Stromal cell of bone marrow (primary cell): Measurements from ENCODE around the gene CDK10.
"Not testable (repeated sequence)": the region's sequence is repeated elsewhere in the genome, so short reads cannot be mapped to it uniquely, and the experiment has no call there.

Source experiments
- DNase-seq: peaks from one replicate; pipeline ENCODE4 v3.0.0-alpha.2; 2012; ENCODE audit warnings: low read depth

CDK10 gene

DNA sequence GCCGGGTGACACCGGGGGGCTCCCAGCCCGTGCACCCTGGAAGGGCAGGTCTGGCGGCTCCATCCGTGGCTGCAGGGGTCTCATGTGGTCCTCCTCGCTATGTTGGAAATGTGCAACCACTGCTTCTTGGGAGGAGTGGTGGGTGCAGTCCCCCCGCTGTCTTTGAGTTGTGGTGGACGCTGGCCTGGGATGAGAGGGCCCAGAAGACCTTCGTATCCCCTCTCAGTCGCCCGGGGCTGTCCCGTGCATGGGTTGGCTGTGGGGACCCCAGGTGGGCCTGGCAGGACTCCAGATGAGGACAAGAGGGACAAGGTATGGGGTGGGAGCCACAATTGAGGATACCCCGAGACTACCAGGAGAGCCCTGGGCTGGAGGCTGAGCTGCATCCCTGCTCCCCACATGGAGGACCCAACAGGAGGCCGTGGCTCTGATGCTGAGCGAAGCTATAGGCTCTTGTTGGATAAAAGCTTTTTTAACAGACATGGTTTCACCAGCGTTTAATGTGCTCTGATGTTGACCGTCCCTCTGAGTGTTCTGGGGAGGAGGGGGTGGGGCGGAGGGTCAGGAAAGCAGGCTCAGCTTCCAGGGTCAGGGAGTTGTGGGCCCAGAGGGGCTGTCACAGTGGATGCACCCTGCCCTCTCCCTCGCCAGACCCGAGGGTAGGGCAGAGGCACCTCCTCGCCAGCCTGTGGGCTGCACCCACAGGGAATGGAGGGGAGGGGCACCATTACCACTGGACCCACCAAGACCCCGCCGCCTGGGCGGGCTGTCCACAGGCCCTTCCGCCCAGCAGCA lies 9.6 kb downstream of the CDK10 start:
- no peak for DNase-seq

DNA sequence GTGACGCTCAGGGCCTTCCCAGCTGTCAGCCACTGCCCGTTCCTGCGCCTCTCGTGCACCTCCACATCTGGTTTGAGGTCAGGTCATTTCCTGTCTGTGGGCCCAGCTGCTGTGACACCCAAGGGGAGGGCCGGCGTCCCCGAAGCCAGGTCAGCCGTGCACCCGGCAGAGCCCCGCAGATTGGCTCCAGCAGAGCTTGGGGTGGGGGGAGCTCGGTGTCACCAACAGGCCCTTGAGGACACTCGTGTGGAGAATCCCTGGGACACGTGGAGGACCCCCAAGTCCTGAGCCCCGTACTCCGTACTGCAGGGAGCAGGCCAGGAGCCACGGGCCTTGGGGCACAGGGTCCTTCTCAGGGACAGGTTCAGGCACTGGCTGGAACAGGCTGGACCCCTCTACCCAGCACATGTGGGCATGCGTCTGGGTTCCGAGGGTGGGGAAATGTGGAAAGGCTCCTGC lies 10.2 kb downstream of the CDK10 start:
- DNase-seq, result no peak

DNA sequence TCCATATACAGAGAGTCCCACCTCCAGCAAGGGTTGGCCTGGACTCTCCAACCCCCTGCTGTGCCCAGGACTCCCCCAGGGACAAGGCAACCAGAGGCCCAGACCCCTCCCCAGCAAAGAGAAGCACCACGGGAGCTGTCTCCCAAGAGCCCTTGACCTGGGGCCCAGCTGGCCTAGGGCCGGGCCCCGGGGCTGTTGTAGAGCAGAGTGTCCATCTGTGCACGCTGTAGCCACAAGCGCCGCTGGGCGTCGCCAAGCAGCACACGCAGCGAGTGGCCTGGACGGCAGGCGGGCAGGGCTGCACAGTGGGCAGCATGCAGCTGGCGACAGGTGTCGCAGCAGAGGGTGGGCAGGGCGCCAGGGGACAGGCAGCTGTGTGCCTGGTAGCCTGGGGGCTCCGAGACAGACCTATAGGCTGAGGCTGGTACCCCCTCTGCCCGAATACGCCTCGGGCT lies 10.7 kb downstream of the CDK10 start:
- no peak for DNase-seq

DNA sequence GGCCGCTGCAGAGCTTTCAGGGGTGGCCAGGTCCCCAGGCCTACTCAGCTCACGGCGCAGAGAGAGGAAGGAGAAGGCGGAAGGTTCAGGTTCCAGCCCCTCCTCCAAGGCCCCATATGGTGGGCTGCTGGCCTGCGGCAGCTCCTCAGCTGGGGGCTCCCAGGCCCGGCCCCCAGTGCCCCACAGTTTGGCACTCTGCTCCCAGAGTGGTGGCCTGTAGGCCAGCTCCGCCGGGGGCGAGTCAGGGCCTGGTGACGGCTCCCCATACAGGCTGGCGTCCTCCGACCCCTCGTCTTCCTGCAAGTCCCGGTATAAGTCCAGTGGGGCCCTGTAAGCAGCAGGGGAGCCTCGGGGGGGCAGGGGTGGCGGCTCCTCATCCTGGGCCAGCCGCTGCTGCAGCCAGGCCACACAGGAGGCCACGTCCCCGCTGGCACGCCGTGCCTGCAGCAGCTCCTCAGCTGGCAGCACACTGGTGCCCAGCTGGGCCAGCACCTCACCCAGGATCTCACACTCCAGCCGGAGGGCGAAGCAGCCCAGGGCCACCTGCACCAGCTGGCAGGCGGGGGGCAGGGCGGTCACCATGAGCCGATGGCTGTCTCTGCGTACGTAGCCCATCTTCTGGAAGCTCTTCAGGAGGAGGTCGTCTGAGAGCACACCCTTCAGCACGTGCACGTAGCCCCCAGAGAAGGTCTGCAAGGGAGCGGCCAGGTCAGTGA lies 11.3 kb downstream of the CDK10 start:
- no peak for DNase-seq

DNA sequence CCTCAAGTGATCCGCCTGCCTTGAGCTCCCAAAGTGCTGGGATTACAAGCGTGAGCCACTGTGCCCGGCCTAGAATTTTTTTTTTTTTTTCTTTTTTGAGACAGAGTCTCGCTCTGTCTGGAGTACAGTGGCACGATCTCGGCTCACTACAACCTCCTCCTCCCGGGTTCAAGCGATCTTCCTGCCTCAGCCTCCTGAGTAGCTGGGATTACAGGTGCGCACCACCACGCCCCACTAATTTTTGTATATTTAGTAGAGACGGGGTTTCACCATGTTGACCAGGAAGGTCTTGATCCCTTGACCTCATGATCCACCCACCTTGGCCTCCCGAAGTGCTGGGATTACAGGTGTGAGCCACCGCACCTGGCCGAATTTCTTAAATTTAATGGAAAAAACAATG lies 12.2 kb downstream of the CDK10 start:
- DNase-seq, result not testable (repeated sequence)

DNA sequence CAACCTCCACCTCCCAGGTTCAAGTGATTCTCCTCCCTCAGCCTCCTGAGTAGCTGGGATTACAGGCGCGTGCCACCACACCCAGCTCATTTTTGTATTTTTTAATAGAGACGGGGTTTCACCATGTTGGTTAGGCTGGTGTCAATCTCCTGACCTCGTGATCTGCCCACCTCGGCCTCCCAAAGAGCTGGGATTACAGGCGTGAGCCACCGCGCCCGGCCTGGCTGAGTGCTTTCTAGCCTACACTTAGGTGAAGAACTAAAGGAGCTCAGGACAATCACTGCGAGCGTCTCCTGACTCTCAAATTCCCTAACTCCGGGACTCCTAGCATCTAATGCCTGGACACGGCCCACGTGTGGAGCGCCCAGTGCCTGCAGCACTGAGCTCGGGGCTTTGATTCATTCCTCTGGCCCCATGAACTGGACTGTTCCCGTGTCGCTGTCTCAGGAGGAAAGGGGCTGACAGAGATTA lies 13.2 kb downstream of the CDK10 start:
- DNase-seq, result not testable (repeated sequence)

DNA sequence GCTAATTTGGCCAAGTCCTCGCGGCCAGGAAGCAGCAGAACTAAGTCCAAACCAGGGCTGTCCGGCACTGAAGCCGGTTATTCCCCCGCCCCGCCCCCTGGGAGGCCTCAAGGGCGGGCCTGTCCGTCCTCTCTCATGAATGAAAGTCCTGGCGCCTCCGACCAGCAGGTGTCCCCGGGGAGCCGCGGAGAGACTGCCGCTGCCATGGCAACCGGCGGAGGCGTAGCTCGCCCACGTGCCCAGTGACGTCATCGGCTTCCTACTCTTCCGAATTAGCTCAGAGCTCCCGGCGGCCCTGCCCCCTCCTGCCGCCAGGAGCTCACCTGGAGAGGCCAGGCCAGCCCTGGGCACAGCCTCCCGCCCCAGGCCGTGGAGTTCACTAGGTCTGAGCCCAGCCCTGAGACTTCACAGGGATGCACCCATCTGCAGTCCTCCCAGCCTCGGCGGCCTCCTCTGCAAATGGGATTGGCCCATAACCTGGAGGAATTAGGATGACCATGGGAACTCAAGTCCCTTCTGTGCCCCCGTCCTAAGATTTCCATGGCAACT lies 13.7 kb downstream of the CDK10 start:
- peak; percentile 84 for DNase-seq

DNA sequence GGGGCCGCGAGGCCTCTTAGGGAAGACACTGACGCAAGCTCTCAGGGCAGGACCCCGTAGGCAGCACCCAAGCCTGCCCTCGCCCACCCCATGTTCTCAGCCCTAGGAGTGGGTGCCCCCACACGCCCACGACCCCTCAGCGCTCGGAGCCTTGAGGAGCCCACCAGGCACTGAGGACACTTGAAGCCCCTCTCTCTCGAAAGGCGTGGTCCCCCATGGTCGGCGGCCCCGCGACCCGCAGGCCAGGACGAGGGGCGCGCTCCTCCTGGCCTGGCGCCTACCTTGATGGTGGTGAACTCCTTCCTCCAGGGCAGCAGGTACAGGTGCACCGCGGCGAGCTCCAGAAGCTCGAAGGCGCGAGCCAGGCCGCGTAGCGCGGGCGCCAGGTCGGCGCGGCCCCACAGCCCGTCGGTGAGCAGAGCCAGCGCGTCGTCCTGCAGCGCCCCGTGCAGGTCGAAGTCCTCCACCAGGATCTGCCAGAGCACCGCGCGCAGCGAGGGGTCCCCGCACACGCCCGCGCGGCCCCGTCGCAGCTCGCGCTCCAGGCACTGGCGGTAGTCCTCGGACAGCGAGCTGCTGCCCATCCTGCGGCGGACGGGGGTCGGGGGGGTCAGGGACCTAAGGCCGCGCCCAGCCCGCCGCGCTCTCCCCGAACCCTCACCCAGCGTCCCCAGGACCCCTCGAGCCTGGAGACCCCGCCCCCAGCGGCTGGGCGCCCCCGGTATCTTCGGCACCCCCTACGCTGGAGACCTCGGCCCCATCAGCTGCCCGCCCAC lies 14.3 kb downstream of the CDK10 start:
- no peak for DNase-seq

DNA sequence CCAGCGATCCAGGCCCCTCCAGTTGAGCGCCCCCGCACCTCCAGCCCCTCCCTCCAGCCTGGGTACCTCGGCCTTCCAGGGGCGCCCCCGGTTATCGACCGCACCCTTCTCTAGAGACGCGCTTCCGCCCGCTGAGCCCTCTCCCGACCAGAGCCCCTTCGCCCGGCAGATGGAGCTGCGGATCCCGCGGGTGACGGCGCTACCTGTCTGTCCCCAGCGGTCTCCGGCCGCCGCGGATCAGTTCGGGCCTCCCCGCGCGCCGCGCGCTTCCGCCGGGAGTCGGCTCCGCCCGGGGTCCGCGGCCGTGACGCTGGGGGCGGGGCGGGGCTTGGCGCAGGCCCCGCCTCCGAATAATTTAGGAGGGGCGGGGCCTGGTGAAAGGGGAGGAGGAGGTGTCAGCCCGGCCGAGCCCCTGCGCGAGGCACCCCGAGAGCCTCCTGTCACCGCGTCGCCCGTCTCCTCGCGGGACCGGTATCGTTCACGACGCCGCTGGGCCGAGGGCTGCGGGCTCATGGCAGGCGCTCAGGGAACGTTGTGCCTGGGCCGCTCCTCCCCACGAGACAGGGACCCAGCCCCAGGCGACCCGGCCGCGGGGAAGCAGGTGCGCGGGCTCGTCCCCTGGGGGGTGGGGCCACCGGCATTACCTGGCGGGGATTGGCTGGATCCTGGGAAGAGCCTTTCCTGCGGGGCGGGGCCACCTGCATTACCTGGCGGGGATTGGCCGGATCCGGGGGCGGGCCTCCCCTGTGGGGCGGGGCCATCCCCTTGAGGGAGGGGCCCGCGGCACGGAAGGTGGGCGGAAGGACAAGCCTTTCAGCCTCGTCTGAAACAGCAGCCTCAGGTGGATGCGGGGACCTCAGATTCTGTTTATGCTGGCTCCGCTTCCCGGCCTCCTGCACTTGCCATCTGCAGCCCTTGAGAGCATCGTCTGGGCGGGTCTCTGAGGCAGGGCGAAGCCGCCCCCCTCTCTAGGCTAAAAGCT lies 15.2 kb downstream of the CDK10 start, which contains the start of gene SPATA2L:
SPATA2L (minus strand) TSS at position 281 of the 982 bp plus-strand sequence. CDS start 473 bp downstream, outside the sequence.
- DNase-seq, result no peak

DNA sequence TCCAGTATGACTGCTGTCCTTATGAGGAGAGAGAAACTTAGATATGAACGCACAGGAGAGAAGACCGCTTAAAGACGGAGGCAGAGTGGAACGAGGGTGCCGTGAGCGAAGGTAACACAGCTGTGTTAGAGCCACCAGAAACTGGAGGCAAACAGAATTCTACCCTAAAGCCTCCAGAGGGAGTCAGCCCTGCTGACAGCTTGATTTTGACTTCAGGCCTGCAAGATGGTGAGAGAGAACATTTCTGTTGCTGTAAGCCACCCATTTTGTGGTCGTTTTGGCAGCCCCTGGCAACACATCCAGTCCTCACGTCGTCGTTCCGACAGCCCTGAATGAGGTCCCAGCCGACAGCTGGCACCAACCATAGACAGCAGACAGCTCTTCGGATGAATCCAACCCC lies 17.8 kb downstream of the CDK10 start:
- DNase-seq, result no peak

DNA sequence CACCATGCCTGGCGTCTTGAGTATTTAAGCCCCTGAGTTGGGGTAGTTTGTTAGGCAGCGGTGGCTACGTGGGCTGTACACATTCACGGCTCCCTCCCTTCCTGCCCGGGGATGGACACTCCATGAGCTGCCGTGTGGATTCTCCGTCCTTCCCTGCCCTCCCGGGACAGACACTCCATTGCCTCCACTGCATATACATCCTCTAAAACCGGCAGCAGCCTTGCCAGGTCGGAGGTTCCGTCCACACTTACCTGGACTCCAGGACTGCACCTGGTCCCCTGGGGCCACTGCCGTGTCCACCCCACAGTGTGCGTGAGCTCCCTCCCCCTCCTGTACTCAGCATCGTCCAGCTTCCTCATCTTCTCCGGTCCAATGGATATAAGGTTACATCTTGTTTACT lies 18.5 kb downstream of the CDK10 start:
- no peak for DNase-seq

DNA sequence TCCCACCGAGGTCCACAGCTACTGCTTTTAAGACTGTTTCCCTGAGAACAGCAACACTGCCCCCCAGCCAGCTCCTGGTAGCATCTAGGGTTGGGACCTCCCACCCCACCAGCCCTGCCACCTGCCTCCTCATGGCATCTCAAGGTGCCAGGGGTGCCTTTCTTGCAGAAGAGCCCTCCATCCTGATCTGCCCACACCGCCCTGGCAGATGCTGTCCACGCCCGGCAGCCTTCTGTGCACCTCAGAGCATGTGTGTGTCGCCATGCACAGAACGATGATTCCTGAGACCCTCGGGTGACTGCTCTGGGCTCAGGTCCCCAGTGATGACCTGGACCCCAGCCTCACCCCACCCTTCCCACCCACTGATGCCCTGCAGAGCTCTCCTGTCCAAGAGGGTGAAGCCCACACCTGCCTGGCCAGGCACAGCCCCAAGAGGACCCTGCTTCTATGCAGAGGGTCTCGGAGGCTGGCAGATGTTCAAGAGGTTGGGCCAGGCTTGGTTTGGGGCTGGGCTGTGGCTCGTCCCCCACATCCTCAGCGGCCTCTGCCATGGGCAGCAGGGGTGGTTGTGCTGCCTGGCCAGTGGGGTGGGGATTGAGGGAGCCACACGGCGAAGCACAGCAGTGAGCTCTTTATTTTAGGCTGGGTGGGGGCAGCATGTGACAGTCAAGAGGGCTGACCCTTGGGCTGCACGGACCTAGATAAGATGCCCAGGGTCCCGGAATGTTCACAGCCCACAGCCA lies 20.2 kb downstream of the CDK10 start:
- no peak for DNase-seq

DNA sequence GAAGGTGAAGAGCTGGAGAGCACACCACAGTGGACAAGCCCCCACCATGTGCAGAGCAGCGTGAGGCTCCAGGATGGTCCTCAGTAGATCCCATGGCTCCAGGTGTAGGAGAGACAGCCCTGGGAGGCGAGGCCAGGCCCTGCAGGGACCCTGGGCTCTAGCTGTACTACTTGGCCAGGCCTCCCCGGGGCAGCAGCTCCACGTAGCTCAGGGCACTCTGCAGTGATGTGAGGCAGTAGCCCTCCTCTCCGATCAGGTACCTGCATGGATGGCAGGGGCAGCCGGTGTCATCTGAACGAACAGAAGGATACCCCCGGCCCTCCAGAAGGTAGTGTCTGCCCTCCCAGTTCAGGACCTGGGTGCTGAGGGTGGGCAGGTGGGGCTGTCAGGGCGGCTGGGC lies 21.2 kb downstream of the CDK10 start:
- no peak for DNase-seq

DNA sequence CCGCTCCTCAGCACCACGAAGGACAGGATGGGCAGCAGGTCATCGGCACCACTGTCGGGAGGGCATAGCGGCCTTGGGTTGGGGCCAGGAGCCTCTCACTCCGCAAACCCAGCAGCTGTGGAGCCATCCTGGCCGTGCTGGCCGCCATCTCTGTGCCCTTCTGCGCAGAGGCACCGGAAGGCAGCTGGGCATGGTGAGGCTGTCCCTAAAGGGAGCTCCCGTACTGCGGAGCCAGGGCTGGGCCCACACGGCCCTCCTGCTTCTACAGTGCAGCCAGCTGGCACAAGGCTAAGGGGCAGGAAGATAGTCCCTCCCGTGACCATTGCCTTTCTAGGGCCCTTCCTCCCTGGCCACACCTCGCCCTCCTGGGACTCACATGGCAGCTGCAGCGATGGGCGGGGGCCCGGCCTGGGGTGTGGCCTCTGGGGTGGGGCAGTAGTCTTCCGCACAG lies 22.0 kb downstream of the CDK10 start:
- no peak for DNase-seq

DNA sequence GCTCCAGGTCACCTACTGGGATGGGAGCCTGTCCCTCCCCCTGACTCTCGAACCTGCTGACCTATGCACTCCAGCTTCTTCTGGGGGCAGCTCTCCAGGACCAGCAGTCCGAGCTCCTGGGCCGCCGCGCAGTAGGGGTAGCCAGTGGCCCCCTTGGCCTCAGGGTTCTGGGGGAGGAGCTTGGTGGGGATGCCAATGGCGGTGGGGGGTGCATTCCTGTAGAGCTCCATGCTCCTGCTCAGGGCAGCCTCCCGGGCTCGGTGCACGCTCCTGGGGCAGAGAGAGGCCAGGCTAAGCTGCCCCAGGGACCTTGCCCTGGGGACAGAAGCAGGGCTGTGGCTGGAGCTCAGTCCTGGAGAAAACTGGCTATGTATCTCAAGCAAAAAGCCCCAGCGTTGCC lies 22.7 kb downstream of the CDK10 start:
- DNase-seq, result no peak

DNA sequence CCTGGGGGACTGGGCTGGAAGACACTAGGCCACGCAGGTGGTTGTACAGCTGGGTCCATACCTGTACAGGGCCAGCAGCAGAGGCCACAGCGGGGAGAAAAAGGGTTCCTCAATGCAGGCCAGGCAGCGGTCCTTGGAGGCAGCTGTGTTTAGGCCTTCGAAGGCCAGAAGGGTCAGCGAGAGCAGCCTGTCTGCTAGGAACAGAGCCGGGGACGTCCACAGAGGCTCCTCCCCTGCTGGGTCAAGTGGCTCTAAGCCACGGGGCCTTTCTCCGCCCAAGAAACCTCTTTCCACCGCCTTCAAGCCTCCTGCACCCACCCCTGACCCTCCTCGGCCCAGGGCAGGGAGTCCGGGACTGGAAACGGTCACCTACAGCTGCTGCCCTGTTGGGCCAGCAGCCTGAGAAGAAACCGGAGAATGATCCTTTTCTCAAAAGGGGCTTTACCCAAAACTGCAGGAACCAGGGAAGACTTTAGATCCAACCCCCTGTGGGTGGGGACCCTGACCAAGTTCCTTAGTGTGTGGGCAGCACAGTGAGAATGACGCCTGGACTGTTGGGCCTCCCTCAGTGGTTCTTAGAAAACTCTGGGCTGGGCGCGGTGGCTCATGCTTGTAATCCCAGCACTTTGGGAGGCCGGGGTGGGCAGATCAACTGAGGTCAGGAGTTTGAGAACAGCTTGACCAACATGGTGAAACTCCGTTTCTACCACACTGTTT lies 23.4 kb downstream of the CDK10 start:
- no peak for DNase-seq

DNA sequence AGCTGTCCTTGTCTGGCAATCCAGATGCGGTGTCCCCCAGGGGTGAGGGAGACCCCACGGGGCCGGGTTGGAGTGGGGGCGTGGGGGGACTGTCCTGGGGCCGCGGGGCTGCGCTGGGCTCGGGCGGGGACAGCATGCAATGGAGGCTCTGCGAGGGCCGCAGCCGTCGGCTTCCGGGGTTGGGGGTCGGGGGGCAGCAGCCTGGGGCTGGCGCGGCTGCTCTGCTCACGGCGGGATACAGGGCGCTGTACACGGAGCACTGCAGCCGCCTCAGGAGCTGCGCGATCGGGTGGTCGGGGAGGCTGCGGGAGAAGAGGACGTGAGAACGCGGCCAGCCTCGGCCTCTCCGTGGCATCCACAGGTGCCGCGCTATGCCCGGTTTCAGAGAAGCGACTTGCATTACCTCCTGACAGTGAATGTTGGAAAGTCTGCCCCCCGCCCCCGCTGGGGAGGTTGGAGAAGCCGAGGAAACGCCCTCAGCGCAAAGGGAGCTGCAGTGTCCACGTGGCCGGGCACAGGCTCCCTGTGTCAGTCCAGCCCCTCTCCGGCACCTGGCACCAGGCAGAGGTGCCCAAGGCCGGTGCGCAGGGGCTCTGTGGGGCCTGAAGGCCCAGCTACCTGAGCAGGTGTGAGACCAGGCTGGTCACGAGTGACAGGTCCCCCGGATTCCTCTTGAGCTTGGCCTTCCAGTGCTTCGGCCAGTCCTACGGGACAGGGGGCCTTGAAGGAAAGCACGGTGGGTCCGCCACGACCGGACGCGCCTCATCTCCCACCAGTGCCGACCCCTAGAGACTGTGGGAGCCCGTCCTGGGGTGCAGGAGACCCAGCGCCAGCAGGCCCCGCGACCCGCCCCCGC lies 24.4 kb downstream of the CDK10 start:
- DNase-seq, result no peak

DNA sequence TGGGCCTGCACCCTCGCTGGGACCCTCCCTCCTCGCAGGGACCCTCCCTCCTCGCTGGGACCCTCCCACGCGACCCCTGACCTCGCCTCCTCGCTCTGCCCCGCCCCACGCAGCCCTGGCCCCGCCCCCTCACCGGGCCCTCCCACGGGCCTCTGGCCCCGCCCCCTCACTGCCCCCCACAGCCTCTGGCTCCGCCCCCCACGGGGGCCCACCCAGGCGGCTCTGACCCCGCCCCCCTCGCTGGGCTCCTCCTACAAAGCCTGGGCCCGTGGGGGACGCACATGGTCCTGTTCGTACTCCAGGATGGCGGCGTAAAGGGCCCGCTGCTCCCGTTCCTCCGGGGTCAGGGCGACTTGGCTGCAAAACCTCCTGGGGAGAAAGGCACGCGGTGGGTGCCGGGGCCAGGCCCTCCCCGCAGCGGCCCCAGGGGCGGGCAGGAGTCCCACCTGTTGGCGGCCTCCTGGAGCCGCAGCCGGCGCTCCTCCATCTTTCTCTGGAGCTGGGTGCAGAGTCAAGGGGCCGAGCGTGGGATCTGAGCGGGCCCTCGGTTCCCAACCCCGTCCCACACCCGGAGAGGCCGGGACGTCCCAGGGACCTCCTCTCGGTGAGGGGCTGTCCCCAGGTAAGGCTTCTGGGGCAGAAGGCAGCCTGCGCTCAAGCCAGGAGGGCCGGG lies 25.2 kb downstream of the CDK10 start:
- no peak for DNase-seq
